ENCODE data around the gene GPC6. TPM values are rescaled to one million over a fixed set of nuclear protein-coding genes. Genes with fewer than 3 reads are reported as not detected.

The GPC6 gene
- total and polyA plus RNA-seq, 10 donors = 0.22 to 9.3 (median 4.5) TPM

- no peak overlapping the region for H3K4me3 ChIP-seq
- H3K4me1 ChIP-seq = no peaks in the 10 kb centered on the region
- intact Hi-C loops (cut with DNase I; ENCODE audit: low total_unique reads) = no loop called here
- no peaks in the 10 kb centered on the region for H3K9me3 ChIP-seq
- no peak for DNase-seq
- no peak for TF ChIP-seq CTCF (IDR thresholded peaks at IDR 0.05 in 8 of 11, conservative IDR thresholded peaks at IDR 0.05 in 3 of 11)
- no peak for TF ChIP-seq POLR2A (IDR thresholded peaks at IDR 0.05)
- no peak for TF ChIP-seq POLR2AphosphoS5 (IDR thresholded peaks at IDR 0.05)
- H3K27ac ChIP-seq = no peak overlapping the region
- no peaks in the 10 kb centered on the region for H3K36me3 ChIP-seq
- no peaks in the 10 kb centered on the region for H3K27me3 ChIP-seq (replicated peaks in 1 of 7)
- 71 to 92% (median 87%) methylated on average over 2 of the region's 2 CpGs for WGBS, 5 donors
Observed at GRCh38 chr13:93941444-93941843, 714.8 kb downstream of the GPC6 start.

GRCh38 chr13:93942016-93942415 lies 715.4 kb downstream of the GPC6 start:
- no peak overlapping the region for H3K27ac ChIP-seq
- TF ChIP-seq POLR2AphosphoS5 (IDR thresholded peaks at IDR 0.05) = no peak
- no peak for TF ChIP-seq POLR2A (IDR thresholded peaks at IDR 0.05)
- no peak for TF ChIP-seq CTCF (IDR thresholded peaks at IDR 0.05 in 8 of 11, conservative IDR thresholded peaks at IDR 0.05 in 3 of 11)
- H3K36me3 ChIP-seq = no peaks in the 10 kb centered on the region
- intact Hi-C loops (cut with DNase I; ENCODE audit: low total_unique reads) = no loop called here
- H3K4me3 ChIP-seq = no peak overlapping the region
- WGBS, 5 donors = 76 to 97% (median 80%) methylated on average over 2 to 3 of the region's 3 CpGs
- no peak for DNase-seq
- no peaks in the 10 kb centered on the region for H3K4me1 ChIP-seq
- H3K9me3 ChIP-seq = no peaks in the 10 kb centered on the region
- no peaks in the 10 kb centered on the region for H3K27me3 ChIP-seq (replicated peaks in 1 of 7)

GRCh38 chr13:93945621-93946020 lies 719.0 kb downstream of the GPC6 start:
- DNase-seq = no peak
- H3K27me3 ChIP-seq (replicated peaks in 1 of 7) = no peaks in the 10 kb centered on the region
- H3K4me3 ChIP-seq = no peak overlapping the region
- H3K4me1 ChIP-seq = no peaks in the 10 kb centered on the region
- TF ChIP-seq POLR2A (IDR thresholded peaks at IDR 0.05) (no peak), POLR2AphosphoS5 (IDR thresholded peaks at IDR 0.05) (no peak), CTCF (IDR thresholded peaks at IDR 0.05 in 8 of 11, conservative IDR thresholded peaks at IDR 0.05 in 3 of 11) (no peak)
- H3K9me3 ChIP-seq = no peaks in the 10 kb centered on the region
- no peak overlapping the region for H3K27ac ChIP-seq
- intact Hi-C loops (cut with DNase I; ENCODE audit: low total_unique reads) = no loop called here
- 41 to 88% (median 66%) methylated on average over 3 of the region's 3 CpGs for WGBS, 5 donors
- no peaks in the 10 kb centered on the region for H3K36me3 ChIP-seq

GRCh38 chr13:93946994-93947393 lies 720.4 kb downstream of the GPC6 start:
- no peaks in the 10 kb centered on the region for H3K9me3 ChIP-seq
- WGBS, 5 donors = 64 to 74% (median 70%) methylated on average over 3 of the region's 3 CpGs
- H3K36me3 ChIP-seq = no peaks in the 10 kb centered on the region
- intact Hi-C loops (cut with DNase I; ENCODE audit: low total_unique reads) = no loop called here
- TF ChIP-seq CTCF (IDR thresholded peaks at IDR 0.05 in 8 of 11, conservative IDR thresholded peaks at IDR 0.05 in 3 of 11) = no peak
- no peak for TF ChIP-seq POLR2AphosphoS5 (IDR thresholded peaks at IDR 0.05)
- no peak for TF ChIP-seq POLR2A (IDR thresholded peaks at IDR 0.05)
- no peak for DNase-seq
- H3K27ac ChIP-seq = no peak overlapping the region
- no peak overlapping the region for H3K4me3 ChIP-seq
- no peaks in the 10 kb centered on the region for H3K27me3 ChIP-seq (replicated peaks in 1 of 7)
- peaks cover 0 to 6% (median 0%) of the 10 kb centered on the region in 6 donors for H3K4me1 ChIP-seq
